Stimulated activated CD4-positive, alpha-beta T cell treated with anti-CD3 and anti-CD28 coated beads, TNF-alpha, amount 100 ng/mL, for 4 hours (primary cell): ENCODE data around the gene HOXC13.

Experiments used
- DNase-seq, 3 experiments: peaks; one replicate each; pipeline ENCODE4 v3.0.0-alpha.2; 2020; ENCODE audit warnings: low read depth in 3 of 3

Gene HOXC13

GRCh38 chr12:53982648-53983567, 44.3 kb downstream of the HOXC13 start:
- DNase-seq = no peak

- no peak for DNase-seq
These were observed 44.9 kb downstream of the HOXC13 start for GRCh38 chr12:53983568-53983949.

DNA sequence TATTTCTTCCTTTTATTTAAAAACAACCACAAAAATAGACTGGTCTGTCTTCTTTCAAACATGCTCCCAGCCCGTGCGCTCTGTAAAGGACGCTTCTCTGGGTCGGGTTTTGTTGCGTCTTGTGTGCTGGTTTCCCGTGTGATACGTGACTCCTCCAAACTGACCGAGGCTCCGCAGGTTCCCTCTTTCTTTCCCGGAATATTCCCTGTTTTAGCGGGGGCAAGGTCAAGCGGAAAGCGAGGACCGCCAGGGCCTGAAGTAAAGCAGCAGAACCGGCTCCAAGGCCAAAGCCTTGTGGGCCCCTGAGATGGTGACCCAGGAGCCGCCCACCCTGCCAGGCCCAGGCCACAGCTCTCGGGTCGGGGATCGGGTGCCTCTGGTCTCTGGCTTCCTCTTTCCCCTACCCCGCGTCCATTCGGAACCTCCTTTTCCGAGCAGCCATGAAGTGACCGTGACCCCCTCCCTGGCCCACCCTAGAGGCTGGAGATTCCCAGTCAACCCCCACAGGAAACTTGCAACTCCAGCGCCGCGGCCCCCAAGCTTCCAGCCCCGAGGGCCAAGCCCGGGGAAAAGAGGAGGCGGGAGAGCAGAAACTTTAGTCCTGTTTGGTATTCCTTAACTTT, 45.4 kb downstream of the HOXC13 start:
- no peak for DNase-seq

- peak; percentile 44 to 70 (median 69) for DNase-seq
These were observed 46.5 kb downstream of the HOXC13 start, which contains the start of gene HOXC10 for GRCh38 chr12:53984901-53985691. Gene HOXC10 (plus strand): TSS chr12:53985146. CDS start chr12:53985260, 114 bp downstream.

- no peak for DNase-seq
These were observed 47.0 kb downstream of the HOXC13 start for GRCh38 chr12:53985692-53985993.

DNA sequence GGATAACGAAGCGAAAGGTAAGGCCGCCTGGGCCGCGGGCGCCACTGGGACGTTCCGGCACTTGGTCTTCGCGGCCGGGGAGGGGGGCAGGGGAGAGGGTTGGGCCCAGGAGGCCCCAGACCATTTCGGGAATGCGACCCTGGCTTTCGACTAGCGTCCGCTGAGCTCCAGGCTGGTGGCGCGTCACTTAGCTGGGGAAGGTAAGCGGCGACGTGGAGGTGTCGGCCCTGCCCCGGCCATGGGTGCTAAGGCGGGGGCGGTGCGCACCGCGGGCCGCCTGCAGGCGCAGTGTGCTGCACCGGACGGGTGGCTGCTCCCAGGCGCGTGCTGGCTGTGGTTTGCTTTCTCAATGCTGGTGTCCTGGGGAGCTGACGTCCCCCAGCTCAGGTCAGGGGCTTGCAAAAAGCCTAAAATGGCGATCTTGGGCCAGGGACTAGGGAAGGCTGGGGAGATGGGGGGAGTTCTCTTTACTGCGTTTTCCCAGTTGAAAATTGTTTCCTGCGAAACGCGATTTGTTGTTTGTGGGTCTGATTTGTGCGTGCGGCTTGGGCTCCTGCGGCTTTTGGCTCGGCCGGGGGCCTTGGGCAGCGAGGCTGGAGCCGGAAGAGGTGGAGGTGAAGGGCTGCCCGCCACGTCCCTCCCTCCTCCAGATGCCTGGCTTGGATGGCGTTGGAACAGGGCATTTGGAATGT, 47.5 kb downstream of the HOXC13 start:
- DNase-seq = no peak

GRCh38 chr12:53986686-53987483, 48.3 kb downstream of the HOXC13 start:
- no peak for DNase-seq

- DNase-seq = no peak
These were observed 49.2 kb downstream of the HOXC13 start for GRCh38 chr12:53987787-53988230.

DNA sequence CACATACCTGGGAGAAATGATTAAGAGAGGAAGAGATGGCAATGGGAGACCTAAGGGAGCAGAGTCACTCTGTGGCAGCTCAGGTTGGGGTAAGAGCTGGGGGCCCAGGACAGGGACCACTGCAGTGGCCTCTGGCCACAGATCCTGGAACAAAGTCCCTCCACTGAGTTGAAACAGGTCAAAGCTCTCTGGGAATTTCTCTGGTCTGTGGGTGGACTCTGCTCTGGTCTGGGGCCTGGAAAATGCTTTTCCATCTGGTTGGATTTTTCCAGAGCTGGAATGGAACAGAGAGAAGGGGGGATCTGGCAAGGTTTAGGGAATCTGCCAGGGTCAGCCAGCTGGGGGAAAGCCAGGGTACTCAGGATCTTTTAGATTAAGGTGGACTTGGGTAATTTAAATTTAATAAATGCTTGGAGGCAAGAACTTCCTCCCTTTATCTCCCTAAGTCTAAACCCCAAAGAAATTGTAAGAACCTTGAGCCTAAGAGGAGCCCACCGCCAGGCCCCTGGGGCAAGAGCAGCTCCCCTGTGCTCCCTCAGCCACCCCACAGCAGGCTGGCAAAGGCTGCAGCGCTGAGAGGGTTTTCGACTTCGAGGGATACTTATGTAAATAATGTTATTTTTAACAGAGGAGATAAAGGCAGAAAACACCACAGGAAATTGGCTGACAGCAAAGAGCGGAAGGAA, 50.1 kb downstream of the HOXC13 start:
- DNase-seq = no peak

DNA sequence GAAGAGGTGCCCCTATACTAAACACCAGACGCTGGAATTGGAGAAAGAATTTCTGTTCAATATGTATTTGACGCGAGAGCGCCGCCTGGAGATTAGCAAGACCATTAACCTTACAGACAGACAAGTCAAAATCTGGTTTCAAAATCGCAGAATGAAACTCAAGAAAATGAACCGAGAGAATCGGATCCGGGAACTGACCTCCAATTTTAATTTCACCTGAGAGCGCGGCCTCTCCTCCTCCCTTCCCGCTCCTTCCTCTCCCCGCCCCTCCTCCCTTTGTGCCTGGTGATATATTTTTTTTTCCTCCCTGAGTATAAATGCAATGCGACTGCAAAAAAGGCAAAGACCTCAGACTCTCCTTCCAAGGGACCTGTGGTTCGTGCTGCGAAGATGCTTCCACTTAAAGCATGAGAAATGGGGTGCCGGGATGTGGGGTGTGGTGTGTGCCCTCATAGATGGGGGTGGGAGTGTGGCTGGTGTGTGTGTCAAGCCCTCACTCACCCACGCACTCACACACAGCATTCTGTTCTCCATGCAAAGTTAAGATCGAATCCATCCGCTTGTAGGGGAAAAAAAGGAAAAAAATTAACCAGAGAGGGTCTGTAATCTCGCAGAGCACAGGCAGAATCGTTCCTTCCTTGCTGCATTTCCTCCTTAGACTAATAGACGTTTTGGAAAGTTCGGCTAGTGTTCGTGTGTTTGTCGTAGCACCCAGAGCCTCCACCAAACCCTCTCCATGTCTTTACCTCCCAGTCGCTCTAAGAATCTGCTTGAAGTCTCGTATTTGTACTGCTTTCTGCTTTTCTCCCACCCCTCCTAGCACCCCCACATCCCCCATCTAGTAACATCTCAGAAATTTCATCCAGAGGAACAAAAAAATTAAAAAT, 50.8 kb downstream of the HOXC13 start:
- DNase-seq = no peak

DNA sequence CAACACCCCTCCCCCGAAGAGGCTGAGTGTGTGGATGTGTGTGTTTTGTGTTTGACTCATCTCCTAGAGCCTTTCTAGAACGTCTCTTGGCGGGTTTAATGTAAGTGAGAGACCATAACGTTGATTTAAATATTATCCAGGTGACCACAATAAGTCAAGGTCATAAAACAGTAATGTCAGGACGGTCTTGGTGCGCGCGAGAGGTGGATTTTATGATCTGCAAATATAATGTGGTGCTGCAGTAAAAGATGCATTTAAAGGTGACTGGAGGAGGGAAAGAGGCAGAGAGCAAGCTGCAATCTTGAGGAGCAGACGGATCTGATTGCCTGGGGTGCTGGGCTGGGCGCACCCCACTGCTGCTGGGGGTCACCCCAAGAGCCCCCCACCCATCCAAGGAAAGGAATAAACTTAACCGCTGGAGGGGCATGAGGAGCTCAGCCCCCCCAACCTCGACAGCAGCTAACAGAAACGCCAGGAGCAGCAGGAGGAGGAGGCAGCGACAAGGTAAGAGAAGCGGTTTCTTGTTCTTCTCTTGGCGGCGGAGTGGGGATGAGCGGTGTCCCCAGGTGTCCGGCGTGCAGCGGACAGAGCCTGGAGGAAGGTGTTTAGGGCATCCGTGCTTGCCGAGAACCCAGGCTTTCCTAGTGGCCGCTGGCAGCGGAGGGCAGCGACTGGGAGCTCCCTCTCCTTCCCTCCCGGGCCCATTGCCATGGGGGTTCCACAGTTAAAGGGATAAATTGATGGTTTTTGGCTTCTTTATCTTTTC, 51.9 kb downstream of the HOXC13 start:
- DNase-seq = no peak

- DNase-seq = no peak
These were observed 52.4 kb downstream of the HOXC13 start for GRCh38 chr12:53991077-53991460.

- DNase-seq = no peak
These were observed 53.8 kb downstream of the HOXC13 start for GRCh38 chr12:53992377-53992889.

GRCh38 chr12:53993162-53994008, 54.8 kb downstream of the HOXC13 start:
- no peak for DNase-seq

DNA sequence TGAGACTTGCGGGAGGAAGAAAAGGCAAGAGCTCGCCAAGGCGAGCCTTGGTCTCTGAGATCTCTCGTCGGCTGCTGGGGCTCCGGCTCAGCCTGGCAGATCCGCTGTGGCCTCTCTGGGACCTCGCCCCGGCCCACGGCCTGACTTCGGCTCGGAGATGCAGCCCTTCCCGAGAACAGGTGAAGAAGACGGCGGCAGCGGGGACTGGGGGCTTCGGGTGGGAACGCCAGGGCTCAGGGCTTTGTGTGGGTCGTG, 55.3 kb downstream of the HOXC13 start:
- no peak for DNase-seq

GRCh38 chr12:53994264-53995001, 55.8 kb downstream of the HOXC13 start:
- no peak for DNase-seq

DNA sequence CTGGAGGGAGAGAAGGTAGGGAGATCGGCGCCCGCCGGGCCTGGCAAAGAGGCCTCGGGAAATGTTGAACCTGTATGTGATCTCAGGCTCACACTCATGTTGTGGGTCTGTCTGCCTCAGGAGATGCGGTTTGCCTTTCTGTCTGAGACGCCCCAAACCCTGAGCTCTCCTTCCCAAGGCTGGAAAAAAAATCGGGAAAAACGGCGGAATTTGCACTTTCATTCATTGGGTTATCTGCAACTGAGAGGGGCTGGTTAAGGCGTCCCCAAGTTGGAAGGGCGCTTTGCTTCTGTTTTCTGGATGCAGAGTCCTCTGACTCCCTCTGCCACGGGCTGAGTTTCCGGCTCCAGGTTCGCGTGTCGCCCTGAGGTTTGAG, 56.4 kb downstream of the HOXC13 start:
- DNase-seq = no peak
